HL-60/S4 treated with phorbol 12-myristate 13-acetate at 8.2 ng/mL for 4 days and 3 days (cell line): Measurements from ENCODE around the gene ADGRG2.
"Not testable (repeated sequence)": the region's sequence is repeated elsewhere in the genome, so short reads cannot be mapped to it uniquely, and the experiment has no call there.

ENCODE experiments used
- in situ Hi-C: fragments of 300-500 bp; cut with MboI; formaldehyde crosslinking; loops from 2 replicates; pipeline ENCODE4 v1.15.0; 2022; ENCODE audit warnings: low sequenced_read_pairs

ADGRG2 gene

DNA sequence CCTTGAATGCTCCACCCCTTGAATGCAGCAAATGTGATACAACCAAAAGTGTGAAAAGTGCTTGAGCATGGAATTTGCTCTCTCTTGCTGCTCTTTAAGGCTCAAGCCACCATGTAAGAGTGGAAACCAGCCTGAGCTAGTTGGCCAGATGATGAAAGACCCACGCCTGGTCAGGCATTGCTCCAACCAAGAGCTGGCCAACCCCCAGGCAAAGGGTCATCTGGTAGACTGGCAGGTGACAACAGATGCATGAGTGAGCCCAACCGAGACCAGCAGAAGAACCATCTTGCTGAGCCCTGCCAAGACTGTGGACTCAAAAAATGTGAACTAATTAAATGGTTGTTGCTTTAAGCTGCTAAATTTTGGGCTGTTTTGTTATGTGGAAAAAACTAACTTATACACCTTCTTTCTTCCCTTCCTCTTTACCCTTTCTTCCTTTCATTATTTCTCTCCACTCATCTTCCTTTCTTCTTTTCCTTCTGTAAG lies 32.7 kb downstream of the ADGRG2 start:
- in situ Hi-C loops = no loop called here

- in situ Hi-C loops = no loop called here
Measured at GRCh38 chrX:19086102-19086772, 36.0 kb downstream of the ADGRG2 start.

GRCh38 chrX:19085666-19086065 lies 36.6 kb downstream of the ADGRG2 start:
- in situ Hi-C loops = no loop called here

GRCh38 chrX:19075754-19076153 lies 46.5 kb downstream of the ADGRG2 start:
- in situ Hi-C loops = no loop called here

DNA sequence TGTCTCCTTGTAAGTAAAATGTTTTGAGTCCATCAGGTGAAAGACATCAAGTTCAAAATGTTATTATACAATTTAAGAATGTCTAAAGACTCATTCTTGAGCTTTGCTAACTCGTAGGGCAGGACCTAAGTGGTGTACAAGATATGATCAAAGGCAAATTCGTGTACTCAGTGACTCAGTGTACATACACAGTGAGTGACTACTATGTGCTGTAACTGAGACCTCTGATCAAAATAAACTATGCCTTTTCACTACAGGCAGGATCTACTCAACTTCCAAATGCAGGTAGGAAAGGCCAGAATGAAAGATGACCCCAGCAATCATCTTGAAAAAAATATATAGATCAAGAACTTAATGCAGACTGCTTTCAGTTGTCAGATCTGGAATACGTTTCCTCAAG lies 49.9 kb downstream of the ADGRG2 start:
- in situ Hi-C loops = no loop called here

DNA sequence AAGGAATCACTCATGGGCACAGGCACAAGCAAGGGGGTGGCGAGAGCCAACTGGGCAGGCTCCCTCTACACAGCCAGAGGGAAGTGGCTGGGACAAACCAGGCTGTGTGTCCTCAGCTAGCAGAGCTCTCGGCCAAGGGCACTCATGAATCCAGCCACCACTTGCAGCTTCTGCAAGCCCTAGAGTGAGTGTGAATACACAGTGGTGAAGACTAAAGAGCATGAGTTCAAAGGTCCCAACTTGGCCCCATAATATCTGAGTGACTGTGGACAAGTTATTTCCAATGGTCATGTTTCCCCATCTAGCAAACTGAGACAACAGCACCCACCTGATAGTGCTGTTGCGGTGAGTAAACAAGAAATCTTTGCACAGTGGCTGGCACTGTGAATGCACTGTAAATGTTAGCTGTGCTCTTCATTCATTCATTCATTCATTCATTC lies 51.7 kb downstream of the ADGRG2 start:
- in situ Hi-C loops = no loop called here

DNA sequence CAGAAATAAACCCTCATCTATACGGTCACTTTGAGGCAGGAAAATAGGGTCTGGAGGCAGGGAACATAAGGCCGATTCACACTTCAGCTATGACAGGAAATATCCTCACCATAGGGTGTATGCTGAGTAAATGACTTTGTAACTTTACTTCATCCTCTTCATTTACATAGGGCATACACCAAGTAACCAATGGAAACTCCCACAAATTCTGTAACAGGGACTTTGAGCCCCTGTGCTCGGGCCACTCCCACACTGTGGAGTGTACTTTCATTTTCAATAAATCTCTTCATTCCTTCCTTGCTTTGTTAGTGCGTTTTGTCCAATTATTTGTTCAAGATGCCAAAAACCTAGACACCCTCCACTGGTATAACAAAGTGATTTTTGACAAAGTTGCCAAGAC lies 55.3 kb downstream of the ADGRG2 start:
- in situ Hi-C loops = not testable (repeated sequence)

DNA sequence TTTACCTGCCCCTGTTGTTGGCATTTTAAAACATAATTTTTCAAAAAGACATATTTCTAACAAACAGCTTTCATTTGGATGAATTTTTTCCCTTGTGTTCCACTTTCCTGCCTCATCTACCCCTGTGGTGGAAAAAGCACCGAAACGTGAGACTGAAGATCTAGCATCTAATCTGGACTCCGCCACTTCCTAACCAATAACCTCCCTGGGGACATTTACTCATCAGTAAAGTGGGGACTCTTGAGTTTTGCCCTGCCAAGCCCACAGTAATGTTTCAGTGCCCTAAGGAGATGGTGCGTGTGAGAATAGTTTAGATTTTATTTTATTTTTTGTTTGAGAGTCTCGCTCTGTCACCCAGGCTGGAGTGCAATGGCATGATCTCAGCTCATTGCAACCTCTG lies 56.7 kb downstream of the ADGRG2 start:
- in situ Hi-C loops = no loop called here

DNA sequence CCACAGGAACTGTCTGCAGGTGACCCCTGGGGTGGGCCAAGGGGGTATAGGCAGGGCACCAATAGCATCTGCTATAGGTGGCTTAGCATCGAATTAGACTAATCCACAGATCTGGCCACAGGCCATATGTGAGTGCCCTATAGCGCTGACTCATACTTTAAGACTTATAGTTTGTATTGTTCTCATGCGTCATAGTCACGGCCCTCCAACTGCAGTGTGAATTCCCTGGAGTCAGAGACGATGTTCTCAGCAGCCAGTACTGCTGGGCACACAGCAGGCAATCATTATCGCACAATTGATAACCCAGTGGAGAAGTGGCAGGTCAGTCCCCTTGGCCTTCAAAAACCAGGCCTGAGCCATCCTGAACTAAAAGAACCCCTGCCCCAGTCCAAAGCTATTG lies 58.1 kb downstream of the ADGRG2 start:
- in situ Hi-C loops = no loop called here

- in situ Hi-C loops = no loop called here
Measured at GRCh38 chrX:19063030-19063429, 59.2 kb downstream of the ADGRG2 start.

DNA sequence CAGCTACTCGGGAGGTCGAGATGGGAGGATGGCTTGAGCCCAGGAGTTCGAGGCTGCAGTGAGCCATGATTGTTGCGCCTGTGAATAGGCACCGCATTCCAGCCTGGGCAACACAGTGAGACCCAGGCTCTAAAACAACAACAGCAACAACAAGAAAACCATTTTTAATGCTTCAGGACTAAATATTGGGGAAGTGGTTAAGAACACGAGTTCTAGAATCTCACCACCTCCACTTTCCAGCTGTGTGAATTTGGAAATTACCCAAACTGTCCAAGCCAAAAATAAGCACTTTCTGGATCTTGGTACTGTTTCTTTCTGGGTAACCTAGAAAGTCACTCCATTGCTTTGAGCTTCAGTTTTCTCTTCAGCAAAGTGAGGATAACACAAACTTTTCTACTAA lies 63.2 kb downstream of the ADGRG2 start:
- in situ Hi-C loops = no loop called here

- in situ Hi-C loops = no loop called here
Measured at GRCh38 chrX:19057856-19058255, 64.4 kb downstream of the ADGRG2 start.

DNA sequence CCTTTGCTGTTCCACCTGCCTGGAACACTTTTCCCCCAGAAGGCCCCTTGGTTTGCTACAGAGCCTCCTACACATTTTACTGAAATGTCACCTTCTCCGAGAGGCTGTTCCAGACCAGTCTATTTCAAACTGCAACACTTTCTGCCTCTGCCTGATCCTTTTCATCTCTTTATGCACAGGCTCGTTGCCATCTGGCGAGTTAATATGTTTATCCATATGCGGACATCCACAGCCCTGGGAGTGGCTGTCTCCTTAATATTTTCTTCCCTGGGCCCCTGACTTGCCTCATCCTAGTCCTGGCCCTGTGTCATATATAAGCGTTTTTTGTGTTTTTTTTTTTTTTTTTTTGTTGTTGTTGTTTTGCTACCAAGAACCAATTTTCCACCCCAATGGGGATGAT lies 73.2 kb downstream of the ADGRG2 start:
- in situ Hi-C loops = no loop called here

DNA sequence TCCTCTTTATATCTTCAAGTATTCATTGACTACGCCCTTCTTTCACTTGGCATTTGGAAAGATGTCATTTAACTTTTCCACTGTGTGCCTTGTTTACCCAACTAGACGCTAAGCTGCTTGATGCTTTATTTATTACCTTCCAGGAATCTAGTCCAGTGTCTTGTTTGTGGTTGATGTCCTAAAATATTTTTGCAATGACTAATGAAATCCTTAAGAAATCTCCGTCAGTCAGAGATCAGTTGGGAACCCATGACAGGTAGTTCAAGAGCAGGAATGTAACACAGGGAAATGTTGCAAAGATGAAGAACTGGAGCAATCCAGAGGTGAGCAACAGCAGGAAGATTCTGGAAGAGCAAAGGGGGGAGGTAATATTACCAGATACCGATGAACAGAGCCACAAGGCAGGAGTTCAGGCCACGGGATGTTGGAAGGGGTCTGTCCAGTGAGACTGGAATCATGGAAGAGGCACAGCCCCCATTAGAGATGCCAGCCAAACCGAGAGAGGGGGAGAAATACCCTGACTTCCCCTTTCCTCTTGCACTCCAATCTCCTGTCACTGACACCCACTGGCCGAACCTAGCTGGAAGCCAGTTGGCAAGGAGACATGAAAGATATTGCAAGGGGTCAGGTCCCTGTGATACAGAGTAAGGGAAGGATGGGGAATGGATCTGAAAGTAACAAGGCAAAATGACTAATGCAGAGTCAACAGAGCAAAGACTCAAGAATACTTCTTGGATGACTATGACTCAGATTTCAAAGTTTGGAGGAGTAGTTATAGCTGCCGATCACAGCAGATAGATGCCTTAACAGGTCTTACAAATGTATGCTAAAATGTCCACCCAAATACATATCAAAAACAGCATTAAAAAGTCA lies 75.7 kb downstream of the ADGRG2 start:
- in situ Hi-C loops = no loop called here

DNA sequence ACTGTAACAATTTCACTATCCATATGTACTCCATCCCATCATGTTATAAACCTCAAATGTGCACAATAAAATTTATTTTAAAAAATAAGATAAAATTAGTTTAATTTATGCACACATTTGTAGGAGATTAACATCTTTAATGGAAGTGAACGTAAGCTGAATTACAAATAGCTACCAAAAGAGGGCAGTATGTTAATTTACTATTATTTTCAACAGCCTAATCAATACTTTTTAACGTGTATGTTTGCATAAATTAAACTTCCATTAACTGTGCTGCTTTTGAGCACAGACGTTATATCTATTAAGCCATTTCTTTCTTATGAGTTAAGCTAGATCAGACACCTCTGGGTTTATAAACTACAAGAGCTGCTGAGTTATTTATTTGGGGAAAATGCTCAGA lies 81.9 kb downstream of the ADGRG2 start:
- in situ Hi-C loops = no loop called here

DNA sequence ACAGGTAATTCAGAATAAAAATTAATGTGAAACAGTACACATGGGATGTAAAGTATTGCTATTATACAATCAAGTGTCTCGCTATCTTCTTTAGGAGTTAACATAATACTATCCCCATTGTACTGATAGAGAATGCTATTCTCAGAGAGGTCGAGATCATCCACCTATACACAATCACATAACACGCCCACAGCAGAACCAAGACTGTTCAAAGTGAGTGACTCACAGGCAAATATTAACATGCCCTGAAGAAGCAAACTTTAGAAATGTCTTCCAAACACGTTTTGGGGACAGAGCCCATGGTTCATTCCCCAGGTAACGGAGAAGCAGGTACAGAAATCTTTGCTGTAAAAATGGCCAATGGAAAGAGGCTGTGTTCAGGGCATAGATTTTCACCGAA lies 88.2 kb downstream of the ADGRG2 start:
- in situ Hi-C loops = no loop called here

DNA sequence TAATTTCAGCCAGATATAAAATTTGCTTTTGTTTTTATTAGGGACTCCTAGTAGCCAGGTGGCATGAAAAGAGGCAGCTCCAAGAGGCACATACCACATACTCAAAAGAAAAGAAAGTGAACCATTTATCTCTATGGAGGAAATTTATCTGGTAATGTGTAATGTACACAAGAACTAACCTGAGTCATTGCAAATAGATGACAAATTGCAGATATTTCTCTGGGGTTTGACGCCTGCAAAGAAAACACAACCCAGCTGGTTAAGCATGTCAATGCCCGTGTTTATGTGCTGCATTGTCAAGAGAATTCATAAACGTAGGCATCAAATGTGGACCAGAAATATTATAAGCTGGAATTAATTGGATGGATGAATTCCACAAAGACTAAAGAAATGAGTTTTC lies 91.5 kb downstream of the ADGRG2 start:
- in situ Hi-C loops = no loop called here

DNA sequence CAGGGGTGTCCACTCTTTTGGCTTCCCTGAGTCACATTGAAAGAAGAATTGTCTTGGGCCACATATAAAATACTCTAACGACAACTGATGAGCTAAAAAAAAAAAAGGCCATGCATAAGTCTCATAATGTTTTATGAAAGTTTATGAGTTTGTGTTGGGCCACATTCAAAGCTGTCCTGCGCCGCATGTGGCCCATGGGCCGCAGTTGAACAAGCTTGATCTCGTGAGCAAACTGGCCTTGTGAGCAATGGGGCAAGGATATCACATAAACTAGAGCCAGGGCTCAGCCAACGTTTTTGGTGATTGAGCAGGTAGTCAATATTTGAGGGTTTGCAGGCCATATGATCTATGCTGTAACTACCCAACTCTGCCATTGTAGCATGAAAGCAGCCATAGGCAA lies 93.7 kb downstream of the ADGRG2 start:
- in situ Hi-C loops = no loop called here

DNA sequence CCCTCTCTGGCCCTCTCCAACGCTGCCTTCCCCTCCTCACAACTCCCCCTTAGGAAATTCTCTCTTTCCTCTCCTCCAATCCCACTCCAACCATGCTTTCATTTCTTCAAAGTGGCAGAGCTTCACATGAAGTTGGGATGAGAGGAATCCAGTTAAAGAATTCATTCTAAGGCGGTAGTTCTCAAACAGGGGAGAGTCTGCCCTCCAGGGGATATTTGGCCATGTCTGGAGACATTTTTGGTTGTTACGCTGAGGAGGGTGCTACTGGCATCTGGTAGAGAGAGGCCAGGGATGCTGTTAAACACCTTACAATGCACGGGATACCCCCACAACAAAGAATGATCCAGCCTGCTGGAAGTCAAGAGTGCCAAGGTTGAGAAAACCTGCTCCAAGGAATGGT lies 97.9 kb downstream of the ADGRG2 start:
- in situ Hi-C loops = no loop called here

DNA sequence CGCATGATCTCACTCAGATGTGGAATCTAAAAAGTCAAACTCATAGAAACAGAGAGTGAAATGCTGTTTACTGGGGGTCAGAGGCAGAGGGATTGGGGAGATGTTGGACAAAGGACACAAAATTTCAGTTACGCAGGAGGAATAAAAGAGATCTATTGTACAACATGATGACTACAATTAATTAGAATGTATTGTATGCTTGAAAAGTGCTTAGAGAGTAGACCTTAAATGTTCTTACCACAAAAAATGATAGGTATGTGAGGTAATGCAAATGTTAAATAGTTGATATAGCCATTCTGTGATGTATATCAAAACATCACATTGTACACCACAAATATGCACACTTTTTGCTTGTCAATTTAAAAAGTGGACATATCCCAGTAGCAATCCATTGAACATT lies 102.3 kb downstream of the ADGRG2 start:
- in situ Hi-C loops = no loop called here

- in situ Hi-C loops = no loop called here
Measured at GRCh38 chrX:19017271-19017670, 105.0 kb downstream of the ADGRG2 start.

GRCh38 chrX:19016614-19017013 lies 105.7 kb downstream of the ADGRG2 start:
- in situ Hi-C loops = not testable (repeated sequence)
